Amniotic epithelial cell (primary cell): ENCODE measurements around the gene LAT.

Source experiments
- DNase-seq: peaks from one replicate; pipeline ENCODE4 v3.0.0-alpha.2; 2010; ENCODE audit warnings: low read depth

LAT gene

GRCh38 chr16:29007730-29008593 lies 23.1 kb downstream of the LAT start:
- peak; percentile 80 for DNase-seq

GRCh38 chr16:29009050-29009837 lies 24.4 kb downstream of the LAT start:
- DNase-seq: no peak

GRCh38 chr16:29009838-29010166 lies 24.9 kb downstream of the LAT start:
- DNase-seq: no peak

GRCh38 chr16:29011112-29011511 lies 26.3 kb downstream of the LAT start:
- no peak for DNase-seq

GRCh38 chr16:29011851-29012250 lies 27.0 kb downstream of the LAT start:
- no peak for DNase-seq

GRCh38 chr16:29012913-29013553 lies 28.2 kb downstream of the LAT start:
- DNase-seq: peak; percentile 26

- no peak for DNase-seq
Measured at GRCh38 chr16:29014561-29015069, 29.8 kb downstream of the LAT start.

- DNase-seq: no peak
Measured at GRCh38 chr16:29022196-29022595, 37.3 kb downstream of the LAT start.

GRCh38 chr16:29023279-29024277 lies 38.7 kb downstream of the LAT start:
- peak; percentile 11 for DNase-seq

- DNase-seq: no peak
Measured at GRCh38 chr16:29024278-29024677, 39.4 kb downstream of the LAT start.

GRCh38 chr16:29025218-29025617 lies 40.4 kb downstream of the LAT start:
- DNase-seq: no peak

GRCh38 chr16:29025735-29026134 lies 40.9 kb downstream of the LAT start:
- DNase-seq: no peak

GRCh38 chr16:29028457-29029167 lies 43.8 kb downstream of the LAT start:
- no peak for DNase-seq

- DNase-seq: peak; percentile 98
Measured at GRCh38 chr16:29029168-29029994, 44.5 kb downstream of the LAT start.

GRCh38 chr16:29030086-29030840 lies 45.4 kb downstream of the LAT start:
- no peak for DNase-seq
